Neural progenitor cell (in vitro differentiated cells): ENCODE measurements around the gene SPATA33.

Experiments
- EZH2 ChIP-seq: fragments of 200-600 bp; sonication (generic); IDR thresholded peaks from 2 replicates; pipeline ENCODE4 v1.6.1; 2017; ENCODE audit warnings: antibody characterized with exemption, mild to moderate bottlenecking, moderate library complexity
- TF ChIP-seq, protein P1 (sequence below): fragments of 200-600 bp; sonication (generic); IDR thresholded peaks from 2 replicates; pipeline ENCODE4 v1.5.1; 2017; ENCODE audit warnings: antibody characterized with exemption, mild to moderate bottlenecking

DNA sequence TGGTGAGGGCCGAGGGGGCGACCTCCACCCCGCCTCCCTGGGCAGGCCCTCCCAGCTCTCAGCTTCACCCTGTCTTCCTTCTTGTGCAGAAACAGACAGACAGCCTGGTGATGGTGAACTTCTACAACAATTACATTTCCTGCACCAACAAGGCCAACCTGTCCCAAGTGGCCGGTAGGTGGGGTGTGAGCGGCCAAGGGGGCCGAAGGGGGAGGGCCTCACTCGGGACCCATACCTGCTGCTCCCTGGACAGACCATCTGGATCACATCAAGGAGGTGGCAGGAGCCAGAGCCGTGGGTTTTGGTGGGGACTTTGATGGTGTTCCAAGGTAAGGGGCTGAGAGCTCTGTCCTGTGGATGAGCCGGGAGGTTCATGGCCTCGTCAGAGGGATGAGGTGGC lies 20.3 kb upstream of the SPATA33 start:
- TF ChIP-seq, protein P1, sequence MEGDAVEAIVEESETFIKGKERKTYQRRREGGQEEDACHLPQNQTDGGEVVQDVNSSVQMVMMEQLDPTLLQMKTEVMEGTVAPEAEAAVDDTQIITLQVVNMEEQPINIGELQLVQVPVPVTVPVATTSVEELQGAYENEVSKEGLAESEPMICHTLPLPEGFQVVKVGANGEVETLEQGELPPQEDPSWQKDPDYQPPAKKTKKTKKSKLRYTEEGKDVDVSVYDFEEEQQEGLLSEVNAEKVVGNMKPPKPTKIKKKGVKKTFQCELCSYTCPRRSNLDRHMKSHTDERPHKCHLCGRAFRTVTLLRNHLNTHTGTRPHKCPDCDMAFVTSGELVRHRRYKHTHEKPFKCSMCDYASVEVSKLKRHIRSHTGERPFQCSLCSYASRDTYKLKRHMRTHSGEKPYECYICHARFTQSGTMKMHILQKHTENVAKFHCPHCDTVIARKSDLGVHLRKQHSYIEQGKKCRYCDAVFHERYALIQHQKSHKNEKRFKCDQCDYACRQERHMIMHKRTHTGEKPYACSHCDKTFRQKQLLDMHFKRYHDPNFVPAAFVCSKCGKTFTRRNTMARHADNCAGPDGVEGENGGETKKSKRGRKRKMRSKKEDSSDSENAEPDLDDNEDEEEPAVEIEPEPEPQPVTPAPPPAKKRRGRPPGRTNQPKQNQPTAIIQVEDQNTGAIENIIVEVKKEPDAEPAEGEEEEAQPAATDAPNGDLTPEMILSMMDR: no peak
- no peak for TF ChIP-seq EZH2
